ENCODE results near the gene TAF12.
"Not testable (repeated sequence)": the region's sequence is repeated elsewhere in the genome, so short reads cannot be mapped to it uniquely, and the experiment has no call there.

TAF12 gene

DNA sequence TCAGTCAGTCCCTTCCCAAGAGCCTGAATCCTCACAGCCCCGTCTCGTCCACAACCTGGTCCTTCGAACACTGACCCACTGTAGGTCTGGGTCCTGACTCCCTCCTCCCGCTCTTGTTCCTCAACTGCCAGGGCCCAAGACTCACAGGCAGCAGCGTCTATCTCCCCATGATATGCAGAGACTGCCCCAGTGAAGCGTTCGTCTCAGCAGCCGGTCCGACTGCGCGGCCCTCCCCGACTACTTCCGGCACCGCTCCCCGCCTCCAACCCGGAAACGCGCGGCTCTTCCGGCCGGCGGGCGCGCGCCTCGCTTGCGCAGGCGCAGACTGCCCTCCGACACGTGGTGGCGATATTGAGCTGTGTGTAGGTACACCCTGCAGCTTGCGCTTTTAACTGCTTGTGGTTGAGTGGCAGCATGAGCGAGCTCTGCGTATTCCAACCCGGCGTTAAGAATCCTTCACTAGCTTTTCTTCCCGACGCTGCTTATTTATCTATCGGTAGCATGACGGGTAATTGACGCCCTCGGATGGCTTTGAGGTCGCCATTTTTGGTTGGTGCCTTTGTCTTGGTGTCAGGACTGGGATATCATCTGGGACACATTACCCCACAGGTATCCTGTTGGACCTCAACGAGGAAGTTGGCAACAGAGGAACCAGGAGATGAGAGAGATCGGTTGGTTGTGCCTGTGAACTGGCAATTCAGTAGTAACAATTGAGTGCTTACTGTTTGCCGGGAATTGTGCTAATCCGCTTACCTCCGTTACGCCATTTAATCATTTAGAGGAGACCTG is at the start of gene TAF12:
TSS of gene TAF12 (minus strand) at position 221 of the 789 bp plus-strand sequence. CDS start 20,986 bp downstream, outside the sequence.
- DNase-seq = peak; percentile 96

GRCh38 chr1:28691627-28692026 is 48.8 kb upstream of the TAF12 start:
- not testable (repeated sequence) for DNase-seq

DNA sequence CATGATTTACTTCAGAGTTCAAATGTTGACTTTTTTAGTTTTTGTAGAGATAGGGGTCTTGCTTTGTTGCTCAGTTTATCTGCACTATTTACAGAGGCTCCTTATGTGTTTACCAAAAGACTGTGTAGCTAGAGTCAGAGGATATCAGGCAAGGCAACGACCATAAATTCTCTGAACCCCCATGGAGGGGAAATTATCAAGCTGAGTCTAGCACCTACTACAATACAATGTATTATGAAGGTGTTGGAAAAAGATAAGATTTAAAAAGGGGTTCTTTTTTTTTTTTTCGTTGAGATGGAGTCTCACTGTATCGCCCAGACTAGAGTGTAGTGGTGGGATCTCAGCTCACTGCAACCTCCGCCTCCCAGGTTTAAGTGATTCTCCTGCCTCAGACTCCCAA is 42.1 kb upstream of the TAF12 start:
- DNase-seq = no peak

- peak; percentile 7 for DNase-seq
These were observed 40.0 kb upstream of the TAF12 start for GRCh38 chr1:28682840-28683239.

DNA sequence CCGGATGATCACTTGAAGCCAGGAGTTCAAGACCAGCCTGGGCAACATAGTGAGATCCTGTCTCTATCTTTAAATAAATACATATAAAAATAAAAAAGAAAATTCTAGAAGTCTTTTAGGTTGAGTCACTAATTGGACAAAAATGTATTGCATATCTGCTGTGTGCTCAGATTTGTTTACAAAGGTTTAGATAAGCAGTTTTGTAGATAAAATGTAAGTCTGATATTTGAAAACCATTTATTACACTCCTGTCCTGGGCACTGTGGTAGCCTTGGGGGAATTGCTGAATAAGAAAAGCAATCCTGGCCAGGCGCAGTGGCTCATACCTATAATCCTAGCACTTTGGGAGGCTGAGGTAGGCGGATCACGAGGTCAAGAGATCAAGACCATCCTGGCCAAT is 37.3 kb upstream of the TAF12 start:
- DNase-seq = no peak

DNA sequence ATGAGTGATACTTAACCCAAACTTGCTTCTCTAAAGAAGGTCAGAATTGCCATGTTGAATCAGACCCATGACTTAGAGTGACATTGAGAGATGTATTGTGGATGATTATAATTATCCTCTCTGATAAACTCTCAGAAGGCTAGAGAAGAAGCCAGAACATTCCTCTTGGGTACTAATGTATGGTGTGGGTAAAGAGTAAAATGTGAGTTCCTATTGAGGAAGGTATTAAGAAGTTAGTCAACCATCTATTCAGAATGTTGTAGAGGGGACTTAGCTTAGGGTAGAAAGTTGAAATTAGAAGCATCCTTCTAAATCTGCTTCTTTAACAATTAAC is 33.0 kb upstream of the TAF12 start:
- no peak for DNase-seq

DNA sequence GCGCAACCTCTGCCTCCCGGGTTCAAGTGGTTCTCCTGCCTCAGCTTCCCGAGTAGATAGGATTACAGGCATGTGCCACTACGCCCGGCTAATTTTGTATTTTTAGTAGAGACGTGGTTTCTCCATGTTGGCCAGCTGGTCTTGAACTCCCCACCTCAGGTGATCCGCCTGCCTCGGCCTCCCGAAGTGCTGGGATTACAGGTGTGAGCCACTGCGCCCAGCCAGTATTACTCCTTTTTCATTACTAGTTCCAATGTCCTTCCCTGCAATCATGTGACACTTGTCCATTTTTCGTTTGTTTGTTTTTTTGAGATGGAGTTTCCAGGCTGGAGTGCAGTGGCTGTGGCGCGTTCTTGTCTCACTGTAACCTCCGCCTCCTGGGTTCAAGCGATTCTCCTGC is 30.1 kb upstream of the TAF12 start:
- DNase-seq = not testable (repeated sequence)

GRCh38 chr1:28671254-28671780 is 28.4 kb upstream of the TAF12 start:
- no peak for DNase-seq

- DNase-seq = peak; percentile 55
These were observed 26.3 kb upstream of the TAF12 start for GRCh38 chr1:28668956-28669723.

DNA sequence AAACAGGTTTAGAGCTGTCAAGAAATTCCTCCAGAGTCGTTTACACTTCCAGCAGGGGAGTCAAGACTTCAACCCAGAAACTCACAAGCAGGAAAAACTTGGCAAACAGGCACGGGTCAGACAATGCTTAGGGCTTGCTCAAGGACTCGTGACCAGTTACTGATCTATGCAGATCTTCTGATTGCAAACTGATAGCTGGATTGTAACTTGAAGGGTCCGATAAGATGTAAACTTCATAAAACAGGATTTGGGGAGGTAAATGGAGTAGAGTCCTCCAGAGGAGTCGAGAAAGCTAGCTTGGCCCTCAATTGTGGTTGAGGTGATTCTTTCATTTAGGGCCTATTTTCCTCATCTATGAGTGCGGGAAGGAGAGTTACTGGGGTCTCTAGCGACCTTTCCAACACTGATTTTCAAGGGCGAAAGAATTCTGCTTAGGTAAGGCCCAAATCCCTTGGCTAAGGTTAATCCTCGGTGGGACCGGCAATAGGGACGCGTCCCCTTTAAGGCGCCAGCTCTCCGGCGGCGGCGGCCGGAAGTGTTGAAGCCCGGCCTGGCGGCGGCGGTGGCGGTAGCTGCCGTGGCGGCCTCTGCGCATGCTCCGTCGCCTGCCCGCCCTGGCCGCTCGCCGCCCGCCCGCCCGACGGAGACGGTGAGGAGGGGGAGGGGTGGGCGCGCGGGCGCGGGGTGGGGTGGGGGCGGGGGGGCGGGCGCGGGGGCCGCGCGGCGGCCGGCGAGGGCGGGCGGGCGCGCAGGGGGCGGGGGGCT is 25.5 kb upstream of the TAF12 start, which contains the start of gene GMEB1:
TSS of gene GMEB1 (plus strand) at position 594 of the 765 bp plus-strand sequence. CDS start 14,829 bp downstream, outside the sequence.
- peak; percentile 92 for DNase-seq

DNA sequence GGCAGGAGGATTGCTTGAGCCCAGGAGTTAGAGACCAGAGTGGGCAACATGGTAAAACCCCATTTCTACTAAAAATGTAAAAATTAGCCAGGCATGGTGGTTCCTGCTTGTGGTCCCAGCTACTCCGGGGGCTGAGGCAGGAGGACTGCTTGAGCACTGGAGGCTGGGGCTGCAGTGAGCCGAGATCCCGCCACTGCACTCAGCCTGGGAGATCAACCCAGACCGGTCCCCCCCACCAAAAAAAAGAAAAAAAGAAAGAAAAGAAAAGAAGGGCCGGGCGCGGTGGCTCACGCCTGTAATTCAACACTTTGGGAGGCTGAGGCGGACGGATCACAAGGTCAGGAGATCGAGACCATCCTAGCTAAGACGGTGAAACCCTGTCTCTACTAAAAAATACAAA is 23.9 kb upstream of the TAF12 start:
- no peak for DNase-seq

DNA sequence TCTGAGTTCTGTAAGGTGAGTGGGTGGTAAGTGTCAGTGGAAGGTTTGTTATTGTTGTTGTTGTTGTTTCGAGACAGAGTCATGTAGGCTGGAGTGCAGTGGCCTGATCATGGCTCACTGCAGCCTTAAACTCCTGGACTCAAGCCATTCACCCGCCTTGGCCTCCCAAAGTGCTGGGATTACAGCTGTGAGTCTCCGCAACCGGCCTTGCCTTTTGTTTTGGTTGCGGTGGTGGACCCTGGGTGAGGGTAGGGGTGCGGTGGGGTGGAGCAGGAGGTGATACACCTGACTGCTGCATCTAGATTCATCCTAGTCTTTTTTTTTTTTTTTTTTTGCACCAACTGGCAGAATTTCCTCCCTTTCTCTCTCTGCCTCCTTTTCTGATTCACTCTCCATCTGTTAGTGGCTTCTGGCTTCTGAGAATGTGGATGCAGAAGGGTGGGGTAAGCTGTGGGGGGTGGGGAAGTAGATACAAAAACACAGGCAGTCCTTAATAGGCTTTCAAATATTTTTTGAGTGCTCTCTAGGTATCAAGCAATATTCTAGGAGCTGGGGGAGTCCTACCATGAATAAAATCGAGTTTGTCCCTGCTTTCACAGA is 21.1 kb upstream of the TAF12 start:
- no peak for DNase-seq

DNA sequence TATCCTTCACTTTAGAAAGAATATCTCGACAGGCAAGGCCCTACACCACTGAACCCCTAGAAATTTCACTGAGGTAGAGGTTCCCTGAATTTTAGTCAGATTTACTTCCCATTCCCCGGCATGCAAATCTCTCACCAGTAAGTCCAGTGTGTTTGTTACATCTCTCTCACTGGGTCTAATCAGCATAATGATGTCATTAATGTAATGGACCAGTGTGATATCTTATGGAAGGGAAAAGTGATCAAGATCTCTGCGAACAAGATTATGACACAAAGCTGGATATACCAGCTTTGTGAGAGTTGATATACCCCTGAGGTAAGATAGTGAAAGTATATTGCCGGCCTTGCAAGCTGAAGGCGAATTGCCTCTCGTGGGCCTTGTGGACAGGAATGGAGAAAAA is 13.5 kb upstream of the TAF12 start:
- no peak for DNase-seq

DNA sequence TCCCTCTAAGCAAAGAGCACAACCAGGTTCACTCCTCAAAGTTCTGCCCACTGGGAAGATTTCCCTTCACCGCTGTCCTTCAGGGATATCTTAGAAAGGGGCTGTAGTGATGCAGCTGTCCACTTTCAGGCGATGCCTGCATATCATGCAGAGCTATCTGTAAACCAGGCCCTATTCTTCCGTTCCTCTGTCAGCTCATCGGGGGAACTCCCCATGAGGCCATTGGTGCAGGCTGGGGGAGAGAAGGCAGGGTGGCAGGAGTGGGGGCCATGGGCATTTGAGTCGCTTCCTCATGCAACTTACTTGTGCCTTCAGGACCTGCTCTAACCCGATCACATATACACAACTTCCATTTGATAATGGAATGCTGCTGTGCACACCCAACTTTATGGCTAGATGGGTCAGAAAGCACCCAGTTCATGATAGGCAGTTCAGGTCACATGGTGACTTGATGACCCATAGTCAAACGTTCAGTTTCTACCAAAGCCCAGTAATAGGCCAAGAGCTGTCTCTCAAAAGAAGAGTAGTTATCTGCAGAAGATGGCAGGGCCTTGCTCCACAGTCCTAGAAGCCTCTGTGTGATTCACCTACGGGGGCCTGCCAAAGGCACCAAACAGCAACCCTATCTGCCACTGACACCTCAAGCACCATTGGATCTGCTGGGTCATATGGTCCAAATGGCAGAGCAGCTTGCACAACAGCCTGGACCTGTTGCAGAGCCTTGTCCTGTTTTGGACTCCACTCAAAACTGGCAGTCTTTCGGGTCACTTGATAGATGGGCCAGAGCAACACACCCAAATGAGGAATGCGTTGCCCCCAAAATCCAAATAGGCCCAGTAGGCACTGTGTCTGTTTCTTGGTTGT is 12.8 kb upstream of the TAF12 start:
- not testable (repeated sequence) for DNase-seq

- not testable (repeated sequence) for DNase-seq
These were observed 11.0 kb upstream of the TAF12 start for GRCh38 chr1:28653870-28654269.

DNA sequence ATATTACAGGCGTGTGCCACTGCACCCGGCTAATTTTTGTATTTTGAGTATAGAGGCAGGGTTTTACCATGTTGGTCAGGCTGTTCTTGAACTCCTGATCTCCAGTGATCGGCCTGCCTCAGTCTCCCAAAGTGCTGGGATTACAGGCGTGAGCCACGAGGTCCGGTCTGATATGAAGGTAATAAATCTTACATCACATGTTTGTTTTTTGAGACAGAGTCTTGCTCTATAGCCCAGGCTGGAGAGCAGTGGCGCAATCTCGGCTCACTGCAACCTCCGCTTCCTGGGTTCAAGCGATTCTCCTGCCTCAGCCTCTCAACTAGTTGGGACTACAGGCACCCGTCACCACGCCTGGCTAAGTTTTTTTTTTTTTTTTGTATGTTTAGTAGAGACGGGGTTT is 10.2 kb upstream of the TAF12 start:
- not testable (repeated sequence) for DNase-seq

DNA sequence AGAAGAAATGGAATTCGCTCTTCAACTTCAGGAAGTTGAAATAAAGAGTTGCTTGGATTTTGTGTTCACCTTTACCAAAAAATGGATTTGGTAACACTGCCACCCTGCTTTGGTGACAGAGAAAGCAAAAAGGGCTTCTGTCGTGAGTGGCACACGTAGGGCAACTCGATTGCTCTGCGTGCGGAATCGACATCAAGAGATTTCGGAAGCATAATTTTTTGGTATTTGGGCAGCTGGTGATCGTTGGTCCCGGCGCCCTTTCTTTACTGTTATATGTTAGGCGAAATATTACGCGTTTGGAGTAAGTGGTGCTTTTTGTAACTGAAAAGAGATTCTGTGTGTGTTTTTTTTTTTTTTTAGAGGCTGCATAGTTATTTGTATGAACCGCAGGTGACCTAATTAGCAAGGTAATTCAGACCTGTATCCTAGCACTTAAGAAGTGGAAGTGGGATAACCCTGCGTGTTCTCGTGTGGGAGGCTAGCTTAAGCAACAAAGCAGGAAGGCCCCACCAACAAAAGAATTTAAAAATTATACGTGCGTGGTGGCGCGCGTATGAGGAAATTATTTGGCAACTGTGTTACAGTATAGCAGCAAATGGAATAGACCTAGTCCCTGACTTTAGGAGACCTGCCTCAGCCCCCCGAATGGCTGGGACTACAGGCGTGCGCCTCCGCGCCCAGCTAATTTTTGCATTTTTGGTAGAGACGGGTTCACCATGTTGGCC is 5.8 kb upstream of the TAF12 start, which contains the start of gene RNU11:
TSS of gene RNU11 (plus strand) at position 127 of the 725 bp plus-strand sequence.
- peak; percentile 95 for DNase-seq

DNA sequence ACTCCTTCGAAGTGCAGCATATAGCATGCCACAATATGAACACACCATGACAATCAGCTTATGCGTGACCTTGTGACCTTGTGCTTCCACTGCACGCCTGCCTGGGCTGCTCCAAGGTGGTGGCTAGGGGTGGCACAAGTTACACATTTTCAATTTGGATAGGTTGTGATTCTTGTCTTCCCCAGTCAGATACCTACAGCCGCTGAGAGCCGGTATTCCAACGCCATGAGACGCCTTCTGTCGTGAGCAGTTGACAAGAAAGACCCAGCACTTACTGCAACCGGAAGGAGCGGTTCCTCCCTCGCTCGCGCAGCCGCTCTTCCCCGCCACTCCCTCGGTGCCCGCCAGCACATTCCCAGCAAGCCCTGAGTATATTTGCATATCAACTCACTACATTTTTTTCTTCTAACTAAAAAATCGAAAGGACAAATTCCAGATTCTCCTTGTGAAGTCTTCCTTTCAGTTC is 5.2 kb upstream of the TAF12 start:
- DNase-seq = peak; percentile 94

GRCh38 chr1:28646040-28646439 is 3.2 kb upstream of the TAF12 start:
- DNase-seq = no peak

DNA sequence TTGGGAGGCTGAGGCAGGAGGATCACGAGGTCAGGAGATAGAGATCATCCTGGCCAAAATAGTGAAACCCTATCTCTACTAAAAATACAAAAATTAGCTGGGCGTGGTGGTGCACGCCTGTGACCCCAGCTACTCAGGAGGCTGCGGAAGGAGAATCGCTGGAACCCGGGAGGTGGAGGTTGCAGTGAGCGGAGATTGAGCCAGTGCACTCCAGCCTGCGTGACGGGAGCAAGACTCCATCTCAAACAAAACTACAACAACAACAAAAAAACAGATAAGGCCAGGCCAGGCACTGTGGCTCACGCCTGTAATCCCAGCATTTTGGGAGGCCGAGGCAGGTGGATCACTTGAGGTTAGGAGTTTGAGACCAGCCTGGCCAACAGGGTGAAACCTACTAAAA is 2.5 kb upstream of the TAF12 start:
- DNase-seq = not testable (repeated sequence)

DNA sequence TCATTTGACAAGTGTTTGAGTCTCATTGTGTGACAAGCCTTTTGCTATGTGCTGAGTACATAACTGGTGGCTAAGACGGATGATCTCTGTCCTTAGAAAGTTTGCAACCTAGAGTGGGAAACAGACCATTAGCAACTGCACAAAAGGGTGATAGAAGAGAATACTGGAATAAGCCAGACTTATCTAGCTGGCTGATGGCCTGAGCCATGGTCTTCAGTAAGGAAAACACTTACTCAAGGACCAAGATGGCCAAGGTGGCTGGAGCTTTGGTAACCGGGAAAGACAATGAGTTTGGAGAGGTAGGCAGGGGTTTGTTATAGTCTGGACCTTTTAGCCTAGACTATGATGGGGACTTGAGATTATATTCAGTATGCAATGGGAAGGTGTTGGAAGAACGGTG is 1.6 kb upstream of the TAF12 start:
- no peak for DNase-seq
